Skeletal muscle tissue (tissue), 4 donors: ENCODE data around the gene ADAR. TPM values are rescaled to one million over a fixed set of nuclear protein-coding genes. Genes with fewer than 3 reads are reported as not detected.

Experiments used
- H3K27ac ChIP-seq: one replicate; pipeline ENCODE4 v1.7.0; 2013; ENCODE audit warnings: mild to moderate bottlenecking, low read depth, low read length, inconsistent platforms
- H3K27me3 ChIP-seq, 3 donors: one replicate each; pipeline ENCODE4 v1.7.0; 2013; ENCODE audit warnings: low read length in 3 of 3; ENCODE audit not compliant: control insufficient read depth in 3 of 3, insufficient read depth in 3 of 3
- H3K36me3 ChIP-seq, 3 donors: one replicate each; pipeline ENCODE4 v1.7.0; 2013; ENCODE audit warnings: low read length in 3 of 3; ENCODE audit not compliant: control insufficient read depth in 3 of 3, insufficient read depth in 3 of 3
- H3K4me1 ChIP-seq, 3 donors: one replicate each; pipeline ENCODE4 v1.7.0; 2013; ENCODE audit warnings: low read length in 3 of 3, mild to moderate bottlenecking in 3 of 3; ENCODE audit not compliant: control insufficient read depth in 3 of 3, insufficient read depth in 3 of 3
- H3K4me3 ChIP-seq, 3 donors: one replicate each; pipeline ENCODE4 v1.7.0; 2013; ENCODE audit warnings: low read length in 3 of 3
- H3K9ac ChIP-seq, 3 donors: one replicate each; pipeline ENCODE4 v1.7.0; 2013; ENCODE audit warnings: low read length in 3 of 3, mild to moderate bottlenecking in 3 of 3, moderate library complexity in 2 of 3, low read depth in 1 of 3
- H3K9me3 ChIP-seq, 3 donors: one replicate each; pipeline ENCODE4 v1.7.0; 2013; ENCODE audit warnings: low read length in 3 of 3; ENCODE audit not compliant: control insufficient read depth in 3 of 3
- total RNA-seq: library from RNA; depleted of rRNA; stranded (reverse); fragments of >200 nt; gene quantifications from one replicate; pipeline ENCODE4 v1.2.3, GENCODE V29; 2014
- donor health status: Osteomylitis.

The ADAR gene
- total RNA-seq, 1 donor from 2014 or later: 32.4 TPM

- H3K27ac ChIP-seq: no peak overlapping the region
- peaks cover 9 to 18% (median 16%) of the 10 kb centered on the region in 3 donors for H3K4me1 ChIP-seq
- H3K9me3 ChIP-seq: no peaks in the 10 kb centered on the region
- H3K9ac ChIP-seq: no peak overlapping the region
- H3K36me3 ChIP-seq: peaks cover 59 to 69% (median 66%) of the 10 kb centered on the region in 3 donors
- no peaks in the 10 kb centered on the region for H3K27me3 ChIP-seq
- no peak overlapping the region for H3K4me3 ChIP-seq
Measured at GRCh38 chr1:154550657-154551056, 57.3 kb downstream of the ADAR start.

- no peaks in the 10 kb centered on the region for H3K27me3 ChIP-seq
- H3K4me3 ChIP-seq: no peak overlapping the region
- H3K9ac ChIP-seq: no peak overlapping the region
- no peak overlapping the region for H3K27ac ChIP-seq
- H3K4me1 ChIP-seq: peaks cover 9 to 18% (median 16%) of the 10 kb centered on the region in 3 donors
- H3K9me3 ChIP-seq: no peaks in the 10 kb centered on the region
- H3K36me3 ChIP-seq: peaks cover 53 to 63% (median 60%) of the 10 kb centered on the region in 3 donors
Measured at GRCh38 chr1:154550070-154550469, 57.9 kb downstream of the ADAR start.

- Histone ChIP-seq H3K27me3 (peaks cover 0 to 5% (median 0%) of the 10 kb centered on the region in 3 donors), H3K4me3 (no peak overlapping the region), H3K4me1 (peaks cover 9 to 16% (median 13%) of the 10 kb centered on the region in 3 donors), H3K9ac (no peak overlapping the region), H3K36me3 (peaks cover 46 to 55% (median 52%) of the 10 kb centered on the region in 3 donors), H3K27ac (no peak overlapping the region), H3K9me3 (no peaks in the 10 kb centered on the region)
Measured at GRCh38 chr1:154549202-154549770, 58.7 kb downstream of the ADAR start.

GRCh38 chr1:154548028-154548427 is 60.0 kb downstream of the ADAR start:
- Histone ChIP-seq H3K27me3 (peaks cover 0 to 11% (median 4%) of the 10 kb centered on the region in 3 donors), H3K9ac (no peak overlapping the region), H3K9me3 (no peaks in the 10 kb centered on the region), H3K4me3 (no peak overlapping the region), H3K27ac (no peak overlapping the region), H3K36me3 (peaks cover 40 to 43% (median 41%) of the 10 kb centered on the region in 3 donors), H3K4me1 (peaks cover 1 to 5% (median 1%) of the 10 kb centered on the region in 3 donors)

- H3K4me1 ChIP-seq: peaks cover 0 to 3% (median 0%) of the 10 kb centered on the region in 3 donors
- no peak overlapping the region for H3K27ac ChIP-seq
- peaks cover 31 to 35% (median 33%) of the 10 kb centered on the region in 3 donors for H3K36me3 ChIP-seq
- no peaks in the 10 kb centered on the region for H3K9me3 ChIP-seq
- peaks cover 0 to 11% (median 4%) of the 10 kb centered on the region in 3 donors for H3K27me3 ChIP-seq
- H3K4me3 ChIP-seq: no peak overlapping the region
- no peak overlapping the region for H3K9ac ChIP-seq
Measured at GRCh38 chr1:154547105-154547732, 60.8 kb downstream of the ADAR start.

GRCh38 chr1:154546264-154547063 is 61.5 kb downstream of the ADAR start:
- Histone ChIP-seq H3K4me1 (peaks cover 0 to 3% (median 0%) of the 10 kb centered on the region in 3 donors), H3K9ac (no peak overlapping the region), H3K36me3 (peaks cover 24 to 27% (median 25%) of the 10 kb centered on the region in 3 donors), H3K27ac (no peak overlapping the region), H3K9me3 (no peaks in the 10 kb centered on the region), H3K4me3 (no peak overlapping the region), H3K27me3 (peaks cover 0 to 11% (median 4%) of the 10 kb centered on the region in 3 donors)

- H3K27ac ChIP-seq: no peak overlapping the region
- peaks cover 4 to 22% (median 7%) of the 10 kb centered on the region in 3 donors for H3K27me3 ChIP-seq
- H3K36me3 ChIP-seq: no peaks in the 10 kb centered on the region
- H3K9ac ChIP-seq: no peak overlapping the region
- no peak overlapping the region for H3K4me3 ChIP-seq
- H3K9me3 ChIP-seq: no peaks in the 10 kb centered on the region
- H3K4me1 ChIP-seq: no peaks in the 10 kb centered on the region
Measured at GRCh38 chr1:154541231-154541630, 66.8 kb downstream of the ADAR start.

- no peak overlapping the region for H3K4me3 ChIP-seq
- no peak overlapping the region for H3K9ac ChIP-seq
- no peak overlapping the region for H3K27ac ChIP-seq
- H3K4me1 ChIP-seq: no peaks in the 10 kb centered on the region
- no peaks in the 10 kb centered on the region for H3K36me3 ChIP-seq
- H3K9me3 ChIP-seq: no peaks in the 10 kb centered on the region
- H3K27me3 ChIP-seq: peaks cover 4 to 21% (median 7%) of the 10 kb centered on the region in 3 donors
Measured at GRCh38 chr1:154539486-154540483, 68.2 kb downstream of the ADAR start.

GRCh38 chr1:154536570-154536969 is 71.4 kb downstream of the ADAR start:
- Histone ChIP-seq H3K9me3 (no peaks in the 10 kb centered on the region), H3K27me3 (peaks cover 0 to 13% (median 7%) of the 10 kb centered on the region in 3 donors)

More at GRCh38 chr1:154536570-154536969, 71.4 kb downstream of the ADAR start:
- no peak overlapping the region for H3K27ac ChIP-seq
- H3K36me3 ChIP-seq: no peaks in the 10 kb centered on the region
- no peak overlapping the region for H3K4me3 ChIP-seq
- H3K4me1 ChIP-seq: no peaks in the 10 kb centered on the region
- no peak overlapping the region for H3K9ac ChIP-seq
